NCI-H2171 (cell line): ENCODE data around the gene MOBP.
"Not testable (repeated sequence)": the region's sequence is repeated elsewhere in the genome, so short reads cannot be mapped to it uniquely, and the experiment has no call there.

Source experiments
- DNase-seq: peaks from one replicate; lab custom pipeline; 2025; lab: John Stamatoyannopoulos, UW

Gene MOBP

DNA sequence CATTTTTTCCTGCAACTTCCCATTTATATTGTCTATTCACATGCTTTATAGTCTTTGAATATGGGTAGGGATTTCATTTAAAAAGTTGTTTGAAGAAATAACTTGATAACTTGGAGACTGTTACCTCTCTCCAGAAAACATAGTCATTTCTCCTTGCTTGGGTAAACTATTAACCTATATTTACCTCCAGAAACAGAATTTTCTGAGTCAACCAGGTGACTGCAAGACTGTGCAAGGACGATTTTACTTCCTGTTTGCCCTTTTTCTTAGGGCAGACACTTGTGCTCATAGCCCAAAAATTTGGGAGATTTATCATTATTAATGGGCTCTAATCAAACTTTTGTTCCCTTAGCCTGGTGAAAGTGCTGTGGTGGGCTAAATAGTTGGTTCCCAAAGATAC is 14.3 kb upstream of the MOBP start:
- DNase-seq = no peak

- not testable (repeated sequence) for DNase-seq
Measured at GRCh38 chr3:39453872-39454271, 13.6 kb upstream of the MOBP start.

DNA sequence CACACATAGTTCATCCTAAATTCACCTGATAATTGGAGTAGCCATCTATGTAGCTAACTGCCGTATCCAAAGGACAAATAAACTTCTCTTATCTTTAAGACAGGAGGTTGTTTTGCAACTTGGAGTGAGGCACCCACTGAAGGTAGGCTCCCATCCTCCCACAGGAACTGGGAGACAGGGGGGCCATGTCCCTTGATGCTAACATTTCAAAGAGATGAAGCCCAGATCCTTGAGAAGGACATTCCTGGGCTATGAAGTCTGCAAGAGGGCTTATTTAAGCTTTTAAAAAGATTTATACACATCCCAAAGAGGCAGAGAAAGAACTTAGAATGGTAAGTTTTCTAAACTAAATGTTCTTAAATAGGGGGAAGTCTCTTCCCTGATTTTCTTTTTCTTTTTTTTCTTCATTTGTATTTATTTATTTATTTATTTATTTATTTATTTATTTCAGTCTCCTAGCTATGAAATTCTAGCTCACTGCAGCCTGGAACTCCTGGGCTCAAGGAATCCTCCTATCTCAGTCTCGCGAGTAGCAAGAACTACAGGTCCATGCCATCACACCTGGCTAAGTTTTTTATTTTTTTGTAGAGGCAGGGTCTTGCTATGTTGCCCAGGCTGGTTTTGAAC is 12.8 kb upstream of the MOBP start:
- DNase-seq = no peak

GRCh38 chr3:39456159-39456558 is 11.3 kb upstream of the MOBP start:
- DNase-seq = no peak

GRCh38 chr3:39457361-39457760 is 10.1 kb upstream of the MOBP start:
- no peak for DNase-seq

DNA sequence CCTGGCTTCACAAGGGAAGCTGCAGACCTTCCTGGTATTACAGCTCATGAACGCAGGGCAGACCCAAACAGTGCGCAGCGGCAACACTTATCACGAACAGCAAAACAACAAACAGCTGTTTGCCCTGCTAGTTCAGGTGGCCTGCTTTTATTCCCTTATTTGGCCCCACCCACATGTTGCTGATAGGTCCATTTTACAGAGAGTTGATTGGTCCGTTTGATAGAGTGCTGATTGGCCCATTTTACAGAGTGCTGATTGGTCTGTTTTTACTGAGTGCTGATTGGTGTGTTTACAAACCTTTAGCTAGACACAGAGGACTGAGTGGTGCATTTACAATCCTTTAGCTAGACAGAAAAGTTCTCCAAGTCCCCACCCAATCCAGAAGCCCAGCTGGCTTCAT is 8.9 kb upstream of the MOBP start:
- not testable (repeated sequence) for DNase-seq

GRCh38 chr3:39460677-39461076 is 6.8 kb upstream of the MOBP start:
- no peak for DNase-seq

DNA sequence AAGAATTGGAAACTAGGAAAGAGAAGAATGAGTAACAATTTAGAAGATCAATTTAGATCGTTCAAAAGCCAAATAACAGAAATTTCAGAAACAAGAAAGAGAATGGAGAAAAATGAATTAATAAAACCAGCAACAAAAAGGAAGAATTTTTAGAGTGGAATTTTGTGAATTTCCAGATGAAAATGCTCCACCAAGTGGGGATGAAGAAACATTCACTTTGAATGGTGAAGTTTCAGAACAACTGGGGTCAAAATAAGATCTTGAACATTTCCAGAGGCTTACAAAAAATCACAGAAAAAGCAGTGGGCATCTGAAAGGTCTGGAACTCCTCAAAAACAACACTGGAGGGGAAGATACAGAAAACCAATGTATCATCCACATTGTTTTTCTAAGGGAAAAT is 4.2 kb upstream of the MOBP start:
- DNase-seq = no peak

DNA sequence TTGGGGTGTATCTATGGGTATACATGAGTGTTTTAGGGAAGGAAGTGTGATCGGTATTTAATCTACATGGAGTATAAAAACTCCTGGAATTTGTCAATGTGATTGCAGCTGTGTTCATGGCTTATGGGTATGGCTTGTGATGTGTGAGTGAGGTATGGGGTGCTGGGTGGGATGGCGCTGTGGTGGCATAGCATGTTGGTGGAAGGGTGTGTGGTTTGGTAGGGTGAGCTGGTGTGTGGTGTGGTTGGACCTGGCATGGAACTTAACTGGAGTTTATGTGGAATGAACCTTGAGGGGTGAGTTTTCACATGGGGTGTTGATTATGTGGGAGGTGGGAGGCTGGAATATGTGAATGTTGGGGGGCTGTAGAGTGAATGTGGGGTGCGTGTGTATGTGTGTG is 492 bp upstream of the MOBP start:
- no peak for DNase-seq

- no peak for DNase-seq
Measured at GRCh38 chr3:39468108-39468436, 592 bp downstream of the MOBP start.

- no peak for DNase-seq
Measured at GRCh38 chr3:39469258-39469657, 1.8 kb downstream of the MOBP start.

- DNase-seq = no peak
Measured at GRCh38 chr3:39469945-39470344, 2.5 kb downstream of the MOBP start.

GRCh38 chr3:39471652-39472051 is 4.2 kb downstream of the MOBP start:
- no peak for DNase-seq

DNA sequence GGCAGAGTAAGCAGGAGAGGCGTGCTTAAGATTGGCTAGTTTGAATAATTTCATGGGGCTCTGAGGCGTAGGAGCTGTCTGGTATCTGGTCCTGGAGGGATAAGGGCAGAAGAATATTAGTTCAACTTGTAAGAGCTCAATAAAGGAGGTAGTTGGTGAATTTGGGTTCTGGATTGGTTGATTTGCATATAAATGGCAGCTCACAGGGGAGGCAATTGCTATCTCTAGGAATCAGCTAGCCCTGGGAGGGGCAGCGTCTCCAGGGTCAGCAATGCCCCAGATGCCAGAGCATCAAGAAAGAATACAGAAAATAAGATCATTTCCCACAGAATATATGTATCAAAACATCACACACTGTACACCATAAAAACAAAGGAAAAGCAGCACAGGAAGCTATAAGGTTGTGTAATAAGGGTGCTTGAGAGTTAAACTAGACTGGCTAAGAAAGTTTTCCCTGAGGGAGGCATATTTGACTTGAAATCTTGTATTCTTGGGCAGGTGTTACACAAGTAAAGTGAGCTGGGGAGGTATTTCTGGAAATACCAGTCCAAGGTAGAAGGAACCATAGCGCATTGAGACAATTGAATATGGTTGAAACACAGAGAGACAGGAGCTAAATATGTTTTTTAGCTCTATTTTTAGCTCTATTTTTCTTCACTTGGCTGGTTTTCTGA is 6.1 kb downstream of the MOBP start:
- DNase-seq = no peak

DNA sequence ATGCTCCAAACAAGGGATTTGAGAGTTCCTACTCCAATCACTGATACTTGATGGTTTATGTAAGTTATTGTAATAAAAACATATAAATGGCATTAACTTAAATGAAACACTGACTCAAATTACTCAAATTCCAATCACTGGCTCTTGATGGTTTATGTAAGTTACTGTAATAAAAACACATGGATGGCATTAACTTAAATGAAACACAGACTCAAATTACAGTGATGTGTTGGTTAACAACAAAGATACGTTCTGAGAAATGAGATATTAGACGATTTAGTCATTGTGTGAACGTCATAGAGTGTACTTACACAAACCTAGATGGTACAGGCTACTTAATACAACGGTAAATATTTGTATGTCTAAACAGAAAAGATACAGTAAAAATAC is 6.6 kb downstream of the MOBP start:
- no peak for DNase-seq

GRCh38 chr3:39476783-39477182 is 9.3 kb downstream of the MOBP start:
- DNase-seq = no peak

GRCh38 chr3:39478226-39478625 is 10.7 kb downstream of the MOBP start:
- DNase-seq = no peak

DNA sequence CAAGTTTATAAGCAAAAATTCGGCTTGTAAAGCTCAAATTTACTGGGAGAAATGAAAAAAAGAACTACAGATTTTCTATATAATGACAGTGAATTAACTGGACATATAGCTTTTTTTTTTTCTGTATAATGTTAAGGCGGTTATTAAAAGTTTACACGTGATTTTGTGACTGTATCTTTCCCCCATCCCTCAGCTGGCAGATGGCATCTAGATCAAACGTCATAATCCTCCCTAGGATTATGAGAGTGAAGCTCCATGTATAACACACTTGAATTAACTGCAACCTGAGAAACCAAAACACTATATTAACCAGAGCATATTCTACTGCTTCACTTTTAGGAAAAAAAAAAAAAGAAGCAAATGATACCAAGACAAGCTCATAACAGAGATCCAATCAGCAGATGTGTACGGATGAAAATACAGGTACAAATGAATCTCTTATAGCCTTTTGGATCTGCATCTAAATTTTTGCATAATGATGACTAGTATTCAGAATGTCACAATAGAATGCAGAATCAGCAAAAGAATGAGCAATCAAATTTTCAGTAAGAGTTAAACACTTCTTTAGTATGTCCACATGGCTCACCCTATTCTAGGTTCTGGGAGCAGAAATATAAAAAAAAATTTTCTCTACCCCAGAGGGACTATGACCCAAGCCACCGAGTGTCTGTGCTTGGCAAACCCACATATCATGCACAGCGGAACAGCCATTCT is 12.4 kb downstream of the MOBP start:
- no peak for DNase-seq

DNA sequence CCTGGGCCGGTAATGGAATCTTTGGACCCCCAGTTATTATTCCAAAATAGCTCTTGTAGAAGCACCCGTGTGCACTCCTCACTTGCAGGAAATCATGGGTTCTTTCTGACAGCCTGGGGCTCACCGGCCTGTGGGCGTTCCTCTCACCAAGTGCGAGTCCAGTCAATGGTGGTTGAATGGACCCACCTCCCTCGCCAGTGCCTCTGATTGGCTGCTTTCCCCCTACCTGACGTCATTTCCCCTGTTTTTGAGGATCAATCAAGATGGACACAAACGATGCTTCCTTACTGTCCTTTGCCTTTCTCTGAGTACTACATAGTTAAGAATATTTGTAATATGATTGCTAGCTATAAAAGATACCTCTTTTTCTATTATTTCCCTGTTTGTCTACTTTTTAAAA is 18.1 kb downstream of the MOBP start:
- DNase-seq = no peak

- DNase-seq = no peak
Measured at GRCh38 chr3:39491014-39491413, 23.5 kb downstream of the MOBP start.

DNA sequence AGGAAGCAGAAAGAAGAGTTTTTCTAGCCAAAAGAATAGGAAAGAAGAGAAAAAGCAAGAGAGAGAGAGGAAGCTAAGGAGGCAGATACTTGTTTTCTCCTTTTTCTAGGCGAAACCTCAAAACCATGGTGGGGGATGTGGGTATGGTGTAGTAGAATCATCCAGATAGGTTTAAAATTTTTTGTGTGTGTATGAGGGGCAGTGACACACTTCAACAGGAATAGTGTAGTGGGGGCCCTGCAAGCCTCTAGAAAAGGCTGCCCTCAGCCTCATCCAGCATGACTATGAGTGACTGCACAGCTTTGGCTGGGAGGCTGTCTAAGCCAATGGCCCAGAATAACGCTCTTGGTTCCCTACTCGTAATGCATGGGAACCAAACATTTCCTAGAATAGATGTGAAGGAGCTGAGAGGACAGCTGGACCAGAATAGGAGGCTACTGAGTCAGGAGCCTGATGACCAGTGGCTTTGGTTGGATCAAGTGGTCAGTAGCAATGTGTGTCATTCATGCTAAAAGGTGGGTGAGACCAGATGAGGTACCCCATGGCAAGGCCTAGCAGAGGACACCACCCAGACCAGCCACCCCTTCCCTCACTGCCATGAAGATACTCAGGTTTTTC is 24.4 kb downstream of the MOBP start:
- no peak for DNase-seq

GRCh38 chr3:39494781-39495180 is 27.3 kb downstream of the MOBP start:
- DNase-seq = no peak

DNA sequence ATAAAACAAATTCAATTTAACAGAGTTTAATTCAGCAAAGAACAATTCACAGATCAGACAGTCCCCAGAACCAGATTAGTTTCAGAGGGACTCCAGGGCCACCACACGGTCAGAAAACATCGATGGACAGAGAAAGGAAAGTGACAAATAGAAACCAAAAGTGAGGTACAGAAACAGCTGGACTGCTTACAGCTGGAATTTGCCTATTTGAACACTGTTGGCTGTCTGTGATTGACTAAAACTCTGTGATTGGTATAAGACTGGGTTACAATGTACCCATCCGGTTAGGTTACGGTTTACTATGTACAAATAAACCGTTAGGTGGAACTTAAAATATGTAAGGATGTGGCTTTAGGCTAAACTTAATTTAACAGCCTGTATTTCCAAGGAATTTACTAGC is 30.3 kb downstream of the MOBP start:
- no peak for DNase-seq
